Activated CD4-positive, alpha-beta T cell treated with anti-CD3 and anti-CD28 coated beads for 4 hours (primary cell): ENCODE measurements around the gene CPA5.
"Not testable (repeated sequence)": the region's sequence is repeated elsewhere in the genome, so short reads cannot be mapped to it uniquely, and the experiment has no call there.

Experiments used
- DNase-seq, 2 donors: peaks; one replicate each; pipeline ENCODE4 v3.0.0-alpha.2; 2020

CPA5 gene

GRCh38 chr7:130344271-130344866 is at the start of gene CPA5:
TSS of gene CPA5 (plus strand) at chr7:130344816. CDS start at chr7:130346486, 1,670 bp downstream.
- no peak for DNase-seq

DNA sequence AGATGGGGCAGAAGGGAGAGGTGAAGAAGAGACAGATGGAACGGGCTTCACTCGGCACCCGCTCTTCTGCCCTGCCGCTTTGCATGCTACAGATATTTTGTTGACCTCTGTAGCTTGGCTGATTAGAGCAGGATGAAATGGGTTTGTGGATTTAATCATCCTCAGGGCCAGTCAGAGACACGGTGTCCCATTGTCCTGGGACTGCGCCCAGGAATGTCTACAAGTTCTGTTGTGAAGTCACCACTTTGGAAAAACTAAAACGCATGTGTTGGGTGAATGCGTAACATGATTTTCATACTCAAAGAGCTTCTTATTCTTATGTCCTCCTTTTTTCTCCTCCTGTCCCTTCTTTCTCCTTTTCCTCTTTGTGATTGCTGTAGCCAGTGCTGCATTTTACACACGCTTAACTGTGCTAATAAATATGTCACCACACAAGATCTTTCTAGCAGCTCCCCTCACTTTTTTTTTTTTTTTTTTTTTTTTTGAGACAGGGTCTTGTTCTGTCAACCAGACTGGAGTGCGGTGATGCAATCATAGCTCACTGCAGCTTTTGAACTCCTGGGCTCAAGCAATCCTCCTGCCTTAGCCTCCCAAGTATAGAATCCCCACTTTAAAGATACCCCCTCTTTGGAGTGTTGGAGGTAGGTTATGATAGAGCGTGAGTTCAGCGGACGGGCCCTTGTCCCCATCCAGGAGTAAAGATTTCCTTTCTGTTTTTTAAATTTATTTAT is 48.2 kb upstream of the CPA5 start:
- no peak for DNase-seq

- no peak for DNase-seq
Observed at GRCh38 chr7:130297628-130298543, 46.7 kb upstream of the CPA5 start.

DNA sequence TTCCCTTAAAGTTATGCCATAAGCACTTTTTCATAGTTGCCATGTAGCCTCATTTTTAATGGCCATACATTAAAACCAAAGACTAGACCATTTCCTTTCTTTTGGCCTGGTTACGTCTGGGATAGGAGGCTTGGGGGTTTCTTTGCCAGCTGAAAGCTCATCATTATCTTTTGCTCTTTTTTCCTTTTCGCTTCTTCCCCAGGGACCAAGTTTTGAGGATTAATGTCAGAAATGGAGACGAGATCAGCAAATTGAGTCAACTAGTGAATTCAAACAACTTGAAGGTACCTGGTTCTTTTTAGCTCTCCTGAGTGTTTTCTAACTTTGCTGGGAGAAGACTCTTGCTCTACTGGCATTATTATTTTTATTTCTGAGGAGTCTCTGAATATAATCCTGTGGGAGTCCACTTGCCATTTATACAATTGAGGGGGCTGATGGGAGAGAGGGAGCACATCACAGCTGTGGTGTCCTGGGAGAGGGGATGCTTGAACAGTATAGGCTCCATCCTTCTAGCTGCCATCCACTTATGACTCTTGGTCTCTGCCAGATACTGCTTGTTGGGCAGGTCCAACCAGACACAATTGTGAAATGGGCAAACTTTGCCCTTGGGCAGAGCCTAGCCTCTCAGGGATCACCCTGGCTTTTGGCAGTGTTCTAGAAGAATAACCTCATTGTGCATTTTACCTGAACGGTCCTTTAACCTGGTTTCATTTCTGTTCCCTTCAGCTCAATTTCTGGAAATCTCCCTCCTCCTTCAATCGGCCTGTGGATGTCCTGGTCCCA is 45.9 kb upstream of the CPA5 start:
- no peak for DNase-seq

- no peak for DNase-seq
Observed at GRCh38 chr7:130299866-130300265, 44.8 kb upstream of the CPA5 start.

GRCh38 chr7:130301501-130302020 is 43.1 kb upstream of the CPA5 start:
- no peak for DNase-seq

GRCh38 chr7:130302649-130303048 is 42.0 kb upstream of the CPA5 start:
- DNase-seq: no peak

DNA sequence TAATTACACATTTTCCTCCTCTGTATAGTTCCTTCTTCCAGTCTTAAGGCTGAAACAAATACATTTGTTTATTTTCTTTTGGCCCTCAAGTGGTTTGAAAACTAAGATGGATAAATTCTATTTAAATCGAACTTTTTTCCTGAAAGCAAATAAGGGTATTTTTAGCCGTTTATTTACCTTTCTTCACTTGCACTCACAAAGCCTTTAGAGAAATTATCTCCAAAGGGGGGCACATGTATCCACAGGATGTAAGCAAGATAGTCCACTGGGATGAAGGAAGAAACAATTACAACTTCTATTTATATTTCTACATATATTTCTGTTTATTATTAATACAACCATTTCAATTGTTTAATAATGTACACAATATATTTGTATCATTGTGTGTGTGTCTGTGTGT is 41.5 kb upstream of the CPA5 start:
- DNase-seq: no peak

DNA sequence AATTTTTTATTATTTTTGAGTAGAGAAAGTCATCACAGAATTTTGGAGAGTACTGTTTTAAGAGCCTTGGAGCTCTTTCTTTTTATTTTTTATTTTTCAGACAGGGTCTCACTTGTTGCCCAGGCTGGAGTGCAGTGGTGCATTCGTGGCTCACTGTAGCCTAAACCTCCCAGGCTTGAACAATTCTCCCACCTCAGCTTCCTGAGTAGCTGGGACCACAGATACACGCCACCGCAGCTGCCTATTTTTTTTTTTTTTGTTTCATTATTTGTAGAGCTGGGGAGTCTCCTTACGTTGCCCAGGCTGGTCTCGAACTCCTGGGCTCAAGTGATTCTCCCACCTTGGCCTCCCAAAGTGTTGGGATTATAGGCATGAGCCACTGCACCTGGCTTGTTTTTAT is 41.1 kb upstream of the CPA5 start:
- DNase-seq: no peak

GRCh38 chr7:130303982-130304381 is 40.6 kb upstream of the CPA5 start:
- DNase-seq: no peak

DNA sequence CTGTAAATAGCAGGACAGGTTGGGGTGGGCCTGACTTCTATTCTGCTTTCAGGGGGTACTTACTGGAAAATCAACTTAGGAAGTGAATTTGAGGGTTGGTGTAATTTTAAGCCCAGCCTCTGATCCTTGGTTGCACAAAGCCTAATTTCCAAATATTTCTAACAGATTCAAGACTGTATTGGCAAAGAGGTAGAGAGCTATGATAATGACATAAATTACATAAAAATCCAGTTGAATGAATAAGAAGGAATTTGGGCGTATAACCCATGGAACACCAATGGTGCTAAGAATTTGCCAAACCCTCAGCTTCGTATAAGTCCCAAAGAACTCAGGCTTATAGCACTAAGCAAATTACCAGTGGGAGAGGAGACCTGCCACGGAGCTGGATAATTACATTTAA is 39.7 kb upstream of the CPA5 start:
- no peak for DNase-seq

GRCh38 chr7:130305433-130306042 is 39.1 kb upstream of the CPA5 start:
- no peak for DNase-seq

- DNase-seq: no peak
Observed at GRCh38 chr7:130309986-130310385, 34.6 kb upstream of the CPA5 start.

GRCh38 chr7:130314305-130314704 is 30.3 kb upstream of the CPA5 start:
- no peak for DNase-seq

- DNase-seq: no peak
Observed at GRCh38 chr7:130319541-130319940, 25.1 kb upstream of the CPA5 start.

GRCh38 chr7:130321542-130322229 is 22.9 kb upstream of the CPA5 start:
- DNase-seq: not testable (repeated sequence)

DNA sequence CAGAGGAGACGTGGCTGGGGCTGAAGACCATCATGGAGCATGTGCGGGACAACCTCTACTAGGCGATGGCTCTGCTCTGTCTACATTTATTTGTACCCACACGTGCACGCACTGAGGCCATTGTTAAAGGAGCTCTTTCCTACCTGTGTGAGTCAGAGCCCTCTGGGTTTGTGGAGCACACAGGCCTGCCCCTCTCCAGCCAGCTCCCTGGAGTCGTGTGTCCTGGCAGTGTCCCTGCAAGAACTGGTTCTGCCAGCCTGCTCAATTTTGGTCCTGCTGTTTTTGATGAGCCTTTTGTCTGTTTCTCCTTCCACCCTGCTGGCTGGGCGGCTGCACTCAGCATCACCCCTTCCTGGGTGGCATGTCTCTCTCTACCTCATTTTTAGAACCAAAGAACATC is 22.0 kb upstream of the CPA5 start:
- no peak for DNase-seq

DNA sequence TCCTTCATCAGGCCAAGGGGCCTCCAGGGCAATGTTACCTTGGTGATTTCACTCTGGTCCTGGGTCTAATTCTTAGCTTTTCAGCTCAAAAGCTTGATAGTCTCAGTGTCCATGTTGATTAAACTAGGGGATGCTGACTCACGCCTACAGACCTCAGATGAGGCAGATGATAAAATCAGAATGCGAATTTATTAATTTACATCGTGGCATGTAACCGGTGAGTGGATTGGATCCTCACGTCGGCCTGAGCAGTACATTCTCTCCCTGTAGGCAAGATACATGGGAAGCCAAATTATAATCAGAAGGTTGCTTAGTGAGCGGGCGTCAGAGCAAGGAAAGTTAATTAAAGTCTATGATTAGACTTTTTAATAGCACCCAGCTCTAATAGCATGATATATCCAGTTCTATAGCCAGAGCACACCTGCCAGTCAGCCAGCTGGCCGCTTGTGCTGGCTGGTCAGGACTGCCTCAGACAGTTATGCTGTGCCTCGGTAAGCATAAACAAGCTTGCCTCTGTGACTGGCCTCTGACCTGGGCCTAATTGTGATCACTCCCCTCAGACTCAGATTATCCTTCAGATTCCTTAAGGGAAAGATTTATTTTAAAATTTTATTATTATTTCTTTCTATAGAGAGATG is 20.2 kb upstream of the CPA5 start:
- no peak for DNase-seq

GRCh38 chr7:130329681-130330080 is 14.9 kb upstream of the CPA5 start:
- DNase-seq: no peak

- DNase-seq: no peak
Observed at GRCh38 chr7:130332259-130333053, 12.2 kb upstream of the CPA5 start.
